SJCRH30 (cell line): Measurements from ENCODE around the gene TRIOBP. TPM values are rescaled to one million over a fixed set of nuclear protein-coding genes. Genes with fewer than 3 reads are reported as not detected.
"Not testable (repeated sequence)": the region's sequence is repeated elsewhere in the genome, so short reads cannot be mapped to it uniquely, and the experiment has no call there.

ENCODE experiments used
- DNase-seq, 2 experiments: peaks; one replicate each; pipeline ENCODE4 v3.0.0-alpha.2; 2015 to 2020
- H3K27ac ChIP-seq: fragments of 250-450 bp; sonication (Bioruptor Pico); 2 replicates; pipeline ENCODE4 v1.5.1; 2020; ENCODE audit warnings: mild to moderate bottlenecking, moderate library complexity
- H3K27me3 ChIP-seq: fragments of 250-450 bp; sonication (Bioruptor Pico); 2 replicates; pipeline ENCODE4 v1.5.1; 2020; ENCODE audit warnings: mild to moderate bottlenecking, moderate library complexity
- H3K36me3 ChIP-seq: fragments of 250-450 bp; sonication (Bioruptor Pico); 2 replicates; pipeline ENCODE4 v1.5.1; 2020; ENCODE audit warnings: mild to moderate bottlenecking, moderate library complexity
- H3K4me1 ChIP-seq: fragments of 250-450 bp; sonication (Bioruptor Pico); 2 replicates; pipeline ENCODE4 v1.5.1; 2020; ENCODE audit warnings: mild to moderate bottlenecking, moderate library complexity
- H3K4me3 ChIP-seq: fragments of 250-450 bp; sonication (Bioruptor Pico); 2 replicates; pipeline ENCODE4 v1.5.1; 2020; ENCODE audit warnings: mild to moderate bottlenecking, moderate library complexity
- H3K9me3 ChIP-seq: fragments of 250-450 bp; sonication (Bioruptor Pico); replicated peaks from 2 replicates; pipeline ENCODE4 v1.5.1; 2020; ENCODE audit warnings: mild to moderate bottlenecking, moderate library complexity
- total RNA-seq: library from RNA; depleted of rRNA; stranded (reverse); fragments of >200 nt; shearing (Covaris generic); gene quantifications from 2 replicates; pipeline ENCODE4 v1.2.3, GENCODE V29; 2014

TRIOBP gene
- total RNA-seq, 1 experiment from 2014 or later: 16.8 TPM

DNA sequence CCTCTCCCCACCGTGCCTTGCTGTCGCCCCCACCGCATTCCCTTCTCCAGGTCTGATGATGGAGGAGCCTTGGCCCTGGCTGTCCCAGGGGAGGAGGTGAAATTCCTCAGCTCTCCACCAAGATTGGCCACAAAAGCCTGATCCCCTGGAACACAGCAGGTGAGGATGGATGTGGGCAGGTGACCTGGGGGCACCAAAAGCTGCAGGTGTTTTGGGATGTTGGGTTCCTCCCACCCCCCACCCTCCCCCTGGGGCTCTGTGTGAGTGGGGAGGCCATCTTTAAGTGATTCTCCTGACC is 639 bp downstream of the TRIOBP start:
- Histone ChIP-seq H3K4me1 (no peaks in the 10 kb centered on the region), H3K27ac (no peak overlapping the region), H3K4me3 (peak overlapping the region; percentile 47)

DNA sequence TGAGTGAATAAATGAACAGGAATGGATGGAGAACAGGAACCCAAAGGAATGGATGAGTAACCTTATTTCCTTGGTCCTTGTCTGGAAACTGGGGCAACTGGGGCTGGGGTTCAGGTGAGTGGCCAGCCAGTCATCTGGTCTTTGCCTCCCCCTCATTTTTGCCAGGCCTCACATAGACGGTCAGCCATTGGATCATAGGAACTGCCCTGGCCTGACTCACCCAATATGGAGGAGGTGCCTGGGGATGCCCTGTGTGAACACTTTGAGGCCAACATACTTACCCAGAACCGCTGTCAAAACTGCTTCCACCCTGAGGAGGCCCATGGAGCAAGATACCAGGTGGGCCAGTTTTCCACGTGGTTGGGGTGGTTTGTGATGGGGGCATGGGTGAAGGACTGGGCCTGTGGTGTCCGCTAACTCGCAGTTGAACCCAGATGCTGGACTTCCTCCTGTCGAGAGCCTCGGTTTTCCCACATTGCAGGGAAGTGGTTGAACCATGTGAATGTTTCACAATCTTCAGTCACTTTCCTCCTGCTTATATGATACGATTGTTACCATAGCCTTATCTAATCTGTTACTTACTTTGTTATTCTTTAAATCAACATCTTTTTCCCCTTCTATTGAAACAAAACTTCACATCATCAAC is 4.4 kb downstream of the TRIOBP start:
- H3K27me3 ChIP-seq: no peaks in the 10 kb centered on the region

More for the DNA sequence above, 639 bp downstream of the TRIOBP start:
- DNase-seq: no peak
- Histone ChIP-seq H3K27me3 (no peaks in the 10 kb centered on the region), H3K9me3 (no peaks in the 10 kb centered on the region), H3K36me3 (no peaks in the 10 kb centered on the region)

DNA sequence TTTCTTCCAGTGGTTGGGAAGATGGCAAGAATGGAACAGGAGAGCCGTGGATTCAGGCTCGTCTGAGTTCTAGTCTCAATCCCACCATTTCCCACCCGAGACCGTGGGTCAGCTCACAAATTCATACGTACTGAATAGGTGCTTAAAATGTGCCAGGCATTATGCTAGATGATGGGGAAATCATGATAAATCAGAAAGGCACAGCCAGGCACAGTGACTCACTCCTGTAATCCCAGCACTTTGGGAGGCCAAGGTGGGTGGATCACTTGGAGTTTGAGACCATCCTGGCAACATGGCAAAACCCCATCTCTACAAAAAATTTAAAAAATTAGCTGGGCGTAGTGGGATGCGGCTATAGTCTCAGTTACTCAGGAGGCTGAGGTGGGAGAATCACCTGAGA is 7.1 kb downstream of the TRIOBP start:
- no peaks in the 10 kb centered on the region for H3K27me3 ChIP-seq

More for the DNA sequence above, 4.4 kb downstream of the TRIOBP start:
- no peak overlapping the region for H3K4me3 ChIP-seq
- no peak overlapping the region for H3K27ac ChIP-seq
- no peaks in the 10 kb centered on the region for H3K9me3 ChIP-seq
- H3K36me3 ChIP-seq: no peaks in the 10 kb centered on the region
- no peak for DNase-seq
- no peaks in the 10 kb centered on the region for H3K4me1 ChIP-seq

DNA sequence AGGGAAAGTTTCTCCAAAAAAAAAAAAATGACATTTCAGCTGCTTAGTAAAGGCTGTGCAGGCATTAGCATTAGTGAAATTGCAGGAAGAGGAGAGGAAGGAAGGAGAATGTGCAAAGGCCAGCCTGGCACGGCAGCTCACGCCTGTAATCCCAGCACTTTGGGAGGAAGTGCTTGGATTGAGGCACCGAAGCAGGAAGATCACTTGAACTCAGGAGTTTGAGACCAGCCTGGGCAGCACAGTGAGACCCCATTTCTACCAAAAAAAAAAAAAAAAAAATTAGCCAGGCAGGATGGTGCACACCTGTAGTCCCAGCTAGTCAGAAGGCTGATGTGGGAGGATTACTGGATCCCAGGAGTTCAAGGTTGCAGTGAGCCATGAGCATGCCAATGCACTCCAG is 7.8 kb downstream of the TRIOBP start:
- Histone ChIP-seq H3K36me3 (no peaks in the 10 kb centered on the region), H3K9me3 (no peaks in the 10 kb centered on the region), H3K27ac (no peak overlapping the region), H3K4me1 (no peaks in the 10 kb centered on the region), H3K27me3 (no peaks in the 10 kb centered on the region), H3K4me3 (no peak overlapping the region)
- no peak for DNase-seq

More for the DNA sequence above, 7.1 kb downstream of the TRIOBP start:
- DNase-seq: no peak
- Histone ChIP-seq H3K9me3 (no peaks in the 10 kb centered on the region), H3K36me3 (no peaks in the 10 kb centered on the region), H3K4me3 (no peak overlapping the region), H3K27ac (no peak overlapping the region), H3K4me1 (no peaks in the 10 kb centered on the region)

DNA sequence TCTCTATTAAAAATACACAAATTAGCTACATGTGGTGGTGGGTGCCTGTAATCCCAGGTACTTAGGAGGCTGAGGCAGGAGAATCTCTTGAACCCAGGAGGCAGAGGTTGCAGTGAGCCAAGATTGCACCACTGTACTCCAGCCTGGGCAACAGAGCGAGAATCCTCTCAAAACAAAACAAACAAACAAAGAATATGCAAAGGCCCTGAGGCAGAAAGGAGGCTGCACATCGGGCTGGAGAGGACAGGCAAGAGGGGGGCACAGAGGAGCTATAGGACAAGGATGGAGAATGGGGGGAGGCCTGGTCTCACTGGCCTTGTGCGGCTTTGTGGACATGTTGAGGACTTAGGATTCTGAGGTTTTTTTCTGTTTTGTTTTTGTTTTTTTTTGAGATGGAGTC is 8.4 kb downstream of the TRIOBP start:
- H3K4me3 ChIP-seq: no peak overlapping the region
- no peaks in the 10 kb centered on the region for H3K27me3 ChIP-seq
- DNase-seq: no peak
- no peak overlapping the region for H3K27ac ChIP-seq
- H3K4me1 ChIP-seq: no peaks in the 10 kb centered on the region
- no peaks in the 10 kb centered on the region for H3K36me3 ChIP-seq
- no peaks in the 10 kb centered on the region for H3K9me3 ChIP-seq

DNA sequence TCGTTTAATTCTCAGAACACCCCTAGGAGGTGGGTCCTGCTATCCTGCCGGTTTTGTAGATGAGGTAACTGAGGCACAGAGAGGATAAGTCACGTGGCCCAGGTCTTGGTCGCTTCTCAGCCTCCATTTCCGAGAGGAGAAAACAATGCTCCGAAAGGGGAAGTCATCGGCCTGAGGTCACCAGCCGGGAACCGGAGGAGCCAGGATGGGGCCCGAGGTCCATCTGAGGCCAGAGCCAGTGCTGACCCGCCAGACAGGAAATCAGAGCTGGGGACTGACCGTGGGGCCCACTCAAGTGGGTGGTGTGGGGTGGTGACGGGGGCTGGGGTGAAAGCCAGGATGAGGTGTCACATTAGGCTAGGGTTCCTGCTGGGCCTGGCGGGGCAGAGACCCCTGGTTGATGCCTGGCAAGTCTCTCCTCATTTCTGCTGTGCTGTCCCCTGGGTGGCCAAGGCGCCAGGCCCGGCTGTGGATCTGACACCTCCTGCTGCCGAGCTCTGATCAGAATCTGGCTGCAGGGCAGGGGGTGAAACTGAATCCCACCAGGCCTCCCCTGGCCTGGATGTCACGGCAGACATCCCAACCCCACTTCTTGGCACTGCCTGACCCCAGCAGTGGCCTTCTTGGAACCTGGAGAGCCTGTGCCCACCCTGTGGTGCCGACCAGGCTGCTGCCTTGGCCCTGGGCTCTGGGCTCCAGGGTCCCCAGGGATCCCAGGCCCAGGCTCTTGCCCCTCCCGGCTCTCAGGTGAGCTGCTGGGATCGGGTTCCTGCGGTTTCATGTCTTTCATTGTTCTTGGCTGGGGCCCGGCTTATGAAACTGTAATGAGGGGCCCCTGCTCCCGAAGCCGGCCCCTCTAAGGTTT is 12.0 kb downstream of the TRIOBP start:
- Histone ChIP-seq H3K9me3 (no peaks in the 10 kb centered on the region), H3K27ac (no peak overlapping the region), H3K4me3 (no peak overlapping the region), H3K27me3 (no peaks in the 10 kb centered on the region), H3K36me3 (no peaks in the 10 kb centered on the region), H3K4me1 (no peaks in the 10 kb centered on the region)
- DNase-seq: no peak

DNA sequence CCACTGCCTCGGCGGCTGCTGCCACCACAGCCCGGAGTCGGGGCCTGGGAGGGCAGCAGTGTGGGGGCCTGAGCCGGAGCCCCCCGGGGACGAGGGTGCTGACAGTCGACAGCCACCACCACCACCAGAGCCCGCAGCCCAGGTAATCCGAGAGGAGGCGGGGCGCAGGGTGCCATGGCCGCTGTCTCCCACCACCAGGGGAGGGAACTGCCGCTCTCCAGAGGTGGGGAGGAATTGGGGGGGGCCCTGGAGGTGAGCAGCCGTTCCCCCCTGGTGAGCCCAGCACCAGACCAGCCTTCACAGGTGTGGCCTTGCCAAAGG is 12.6 kb downstream of the TRIOBP start:
- DNase-seq: no peak
- H3K27me3 ChIP-seq: no peaks in the 10 kb centered on the region
- H3K36me3 ChIP-seq: no peaks in the 10 kb centered on the region
- no peak overlapping the region for H3K4me3 ChIP-seq
- no peak overlapping the region for H3K27ac ChIP-seq
- H3K4me1 ChIP-seq: no peaks in the 10 kb centered on the region
- H3K9me3 ChIP-seq: no peaks in the 10 kb centered on the region

DNA sequence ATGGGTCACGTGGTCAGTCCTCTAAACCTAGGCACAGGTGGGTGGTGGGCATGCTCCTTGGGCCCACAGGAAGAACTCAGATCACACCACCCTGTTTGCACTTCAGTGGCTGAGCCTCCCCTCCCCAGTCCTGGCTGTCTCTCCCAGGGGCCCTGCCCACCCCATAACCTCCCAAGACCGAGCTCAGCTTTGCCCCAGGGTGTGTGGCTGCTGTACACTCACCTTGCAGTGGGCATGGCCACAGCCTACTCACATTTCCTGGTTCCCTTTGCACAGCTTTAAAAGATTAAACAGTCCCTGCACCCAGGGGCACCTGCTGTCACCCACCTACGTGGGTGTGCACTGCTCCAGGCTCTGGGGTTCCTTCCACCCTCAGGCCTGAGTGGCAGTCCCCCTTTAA is 13.8 kb downstream of the TRIOBP start:
- no peak for DNase-seq
- no peaks in the 10 kb centered on the region for H3K36me3 ChIP-seq
- no peaks in the 10 kb centered on the region for H3K9me3 ChIP-seq
- no peaks in the 10 kb centered on the region for H3K27me3 ChIP-seq
- no peak overlapping the region for H3K4me3 ChIP-seq
- H3K4me1 ChIP-seq: no peaks in the 10 kb centered on the region
- H3K27ac ChIP-seq: no peak overlapping the region

DNA sequence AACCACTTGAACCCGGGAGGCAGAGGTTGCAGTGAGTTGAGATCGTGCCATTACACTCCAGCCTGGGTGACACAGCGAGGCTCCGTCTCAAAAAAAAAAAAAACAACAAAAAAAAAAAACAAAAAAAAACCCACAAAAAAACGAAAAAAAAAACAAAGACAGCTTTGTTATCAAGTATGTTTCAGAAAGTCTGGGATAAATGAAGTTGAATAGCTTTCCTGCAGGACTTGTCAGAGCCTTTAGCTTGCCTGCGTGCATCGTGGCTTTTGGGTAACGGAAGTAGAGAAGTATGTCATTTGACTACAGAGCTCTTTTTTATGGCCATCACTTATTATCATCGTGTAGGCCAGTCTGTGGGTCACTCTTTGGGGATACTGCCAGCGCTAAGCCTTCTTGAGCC is 14.6 kb downstream of the TRIOBP start:
- H3K9me3 ChIP-seq: no peaks in the 10 kb centered on the region
- DNase-seq: no peak
- H3K36me3 ChIP-seq: no peaks in the 10 kb centered on the region
- no peaks in the 10 kb centered on the region for H3K27me3 ChIP-seq
- no peak overlapping the region for H3K4me3 ChIP-seq
- H3K27ac ChIP-seq: no peak overlapping the region
- H3K4me1 ChIP-seq: no peaks in the 10 kb centered on the region

DNA sequence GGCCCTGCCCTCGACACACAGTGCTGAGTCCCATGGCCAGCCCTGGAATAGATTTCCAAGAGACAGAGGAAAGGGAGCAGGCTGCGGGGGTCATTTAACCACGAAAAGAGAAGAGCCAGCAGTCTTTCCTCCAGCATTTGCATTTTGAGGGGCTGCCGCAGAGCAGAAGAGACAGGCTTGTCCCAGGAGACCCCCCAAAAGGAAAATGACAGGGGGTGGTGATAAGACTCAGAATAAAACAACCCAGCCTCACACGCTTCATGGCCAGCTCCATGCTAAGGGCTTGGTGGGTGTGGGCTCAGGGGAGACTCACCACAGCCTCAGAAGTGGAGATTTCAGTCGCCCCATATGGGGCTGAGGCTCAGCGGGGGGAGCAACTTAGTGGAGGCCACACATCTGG is 16.9 kb downstream of the TRIOBP start:
- H3K27ac ChIP-seq: no peak overlapping the region
- DNase-seq: no peak
- H3K9me3 ChIP-seq: no peaks in the 10 kb centered on the region

DNA sequence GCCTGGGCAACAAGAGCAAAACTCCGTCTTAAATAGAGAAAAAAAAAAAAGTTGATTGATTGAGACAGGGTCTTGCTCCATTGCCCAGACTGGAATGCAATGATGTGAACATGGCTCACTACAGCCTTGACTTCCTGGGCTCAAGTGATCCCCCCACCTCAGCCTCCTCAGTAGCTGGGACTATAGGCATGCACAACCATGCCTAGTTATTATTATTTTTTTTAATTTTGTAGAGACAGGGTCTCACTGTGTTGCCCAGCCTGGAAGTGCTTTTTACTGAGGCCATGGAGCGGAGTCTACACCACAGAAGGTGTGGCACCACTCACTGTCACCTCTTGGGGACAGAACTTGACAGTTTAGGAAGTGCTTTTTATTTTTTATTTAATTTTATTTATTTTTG is 17.8 kb downstream of the TRIOBP start:
- H3K27ac ChIP-seq: no peak overlapping the region
- DNase-seq: no peak

More for the DNA sequence above, 16.9 kb downstream of the TRIOBP start:
- H3K36me3 ChIP-seq: no peaks in the 10 kb centered on the region
- H3K4me3 ChIP-seq: no peak overlapping the region
- no peaks in the 10 kb centered on the region for H3K27me3 ChIP-seq
- no peaks in the 10 kb centered on the region for H3K4me1 ChIP-seq

DNA sequence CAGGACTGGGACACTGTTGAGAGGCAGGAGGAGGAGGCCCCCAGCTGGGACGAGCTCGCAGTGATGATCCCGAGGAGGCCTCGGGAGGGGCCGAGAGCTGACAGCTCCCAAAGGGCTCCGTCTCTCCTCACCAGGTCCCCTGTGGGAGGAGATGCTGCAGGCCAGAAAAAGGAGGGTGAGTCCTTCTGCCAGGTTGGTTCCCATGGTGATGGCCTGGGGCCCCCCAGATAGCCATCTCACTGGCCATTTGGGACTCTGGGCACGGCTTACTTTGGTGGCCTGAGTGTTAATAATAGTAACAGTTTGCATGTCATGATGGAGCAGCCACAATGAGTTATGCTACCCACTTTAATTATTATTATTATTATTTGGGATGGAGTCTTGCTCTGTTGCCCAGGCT is 18.9 kb downstream of the TRIOBP start:
- H3K27ac ChIP-seq: no peak overlapping the region
- no peak for DNase-seq
- H3K9me3 ChIP-seq: no peaks in the 10 kb centered on the region
- H3K4me3 ChIP-seq: no peak overlapping the region
- no peaks in the 10 kb centered on the region for H3K4me1 ChIP-seq
- H3K36me3 ChIP-seq: no peaks in the 10 kb centered on the region
- H3K27me3 ChIP-seq: no peaks in the 10 kb centered on the region

More for the DNA sequence above, 17.8 kb downstream of the TRIOBP start:
- Histone ChIP-seq H3K4me1 (no peaks in the 10 kb centered on the region), H3K4me3 (no peak overlapping the region), H3K9me3 (no peaks in the 10 kb centered on the region), H3K36me3 (no peaks in the 10 kb centered on the region), H3K27me3 (no peaks in the 10 kb centered on the region)

DNA sequence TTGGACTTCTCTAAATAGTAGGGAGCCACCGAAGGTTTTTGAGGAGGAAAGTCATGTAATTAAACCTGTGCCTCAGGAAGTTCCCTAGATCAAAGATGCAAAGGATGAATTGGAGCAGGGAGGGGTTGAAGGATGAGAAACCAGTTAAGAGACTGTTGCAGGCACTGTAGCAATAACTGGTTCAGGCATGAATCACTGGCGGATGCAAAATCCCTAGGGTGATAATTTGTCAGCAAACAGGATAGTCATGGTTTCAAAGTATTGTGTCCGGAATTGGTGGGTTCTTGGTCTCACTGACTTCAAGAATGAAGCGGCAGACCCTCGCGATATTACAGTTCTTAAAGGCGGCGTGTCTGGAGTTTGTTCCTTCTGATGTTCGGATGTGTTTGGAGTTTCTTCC is 19.9 kb downstream of the TRIOBP start:
- H3K27me3 ChIP-seq: no peaks in the 10 kb centered on the region
- H3K36me3 ChIP-seq: no peaks in the 10 kb centered on the region
- H3K27ac ChIP-seq: no peak overlapping the region
- H3K9me3 ChIP-seq: no peaks in the 10 kb centered on the region
- no peak for DNase-seq
- H3K4me1 ChIP-seq: no peaks in the 10 kb centered on the region
- H3K4me3 ChIP-seq: no peak overlapping the region

DNA sequence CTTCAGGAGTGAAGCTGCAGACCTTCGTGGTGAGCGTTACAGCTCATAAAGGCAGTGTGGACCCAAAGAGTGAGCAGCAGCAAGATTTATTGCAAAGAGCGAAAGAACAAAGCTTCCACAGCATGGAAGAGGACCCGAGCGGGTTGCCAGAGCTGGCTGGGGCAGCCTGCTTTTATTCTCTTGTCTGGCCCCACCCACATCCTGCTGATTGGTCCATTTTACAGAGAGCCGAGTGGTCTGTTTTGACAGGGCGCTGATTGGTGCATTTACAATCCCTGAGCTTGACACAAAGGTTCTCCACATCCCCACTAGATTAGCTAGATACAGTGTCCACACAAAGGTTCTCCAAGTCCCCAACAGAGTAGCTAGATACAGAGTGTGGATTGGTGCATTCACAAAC is 20.4 kb downstream of the TRIOBP start:
- not testable (repeated sequence) for H3K27me3 ChIP-seq, H3K4me1 ChIP-seq, DNase-seq, H3K27ac ChIP-seq, H3K9me3 ChIP-seq, H3K4me3 ChIP-seq, H3K36me3 ChIP-seq

DNA sequence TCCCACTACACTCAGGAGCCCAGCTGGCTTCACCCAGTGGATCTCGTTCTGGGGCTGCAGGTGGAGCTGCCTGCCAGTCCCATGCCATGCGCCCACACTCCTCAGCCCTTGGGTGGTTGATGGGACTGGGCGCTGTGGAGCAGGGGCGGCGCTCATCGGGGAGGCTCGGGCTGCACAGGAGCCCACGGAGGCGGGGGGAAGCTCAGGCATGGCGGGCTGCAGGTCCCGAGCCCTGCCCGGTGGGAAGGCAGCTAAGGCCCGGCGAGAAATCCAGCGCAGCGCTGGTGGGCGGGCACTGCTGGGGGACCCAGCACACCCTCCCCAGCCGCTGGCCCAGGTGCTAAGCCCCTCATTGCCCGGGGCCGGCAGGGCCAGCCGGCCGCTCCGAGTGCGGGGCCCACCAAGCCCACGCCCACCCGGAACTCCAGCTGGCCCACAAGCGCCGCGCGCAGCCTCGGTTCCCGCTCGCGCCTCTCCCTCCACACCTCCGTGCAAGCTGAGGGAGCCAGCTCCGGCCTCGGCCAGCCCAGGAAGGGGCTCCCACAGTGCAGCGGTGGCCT is 21.0 kb downstream of the TRIOBP start:
- DNase-seq, H3K27ac ChIP-seq, H3K9me3 ChIP-seq, H3K27me3 ChIP-seq, H3K36me3 ChIP-seq, H3K4me1 ChIP-seq, H3K4me3 ChIP-seq: not testable (repeated sequence)
